ENCODE measurements around the gene PRX. TPM values are rescaled to one million over a fixed set of nuclear protein-coding genes. Genes with fewer than 3 reads are reported as not detected.

PRX gene
- total RNA-seq, 1 donor from 2014 or later = 1.8 TPM

GRCh38 chr19:40394816-40395210, 18.4 kb downstream of the PRX start:
- DNase-seq (ENCODE audit: low read depth) = no peak
- Histone ChIP-seq H3K27me3 (ENCODE audit: control insufficient read depth, insufficient read depth, low read length) (peaks cover 1% of the 10 kb centered on the region), H3K4me3 (ENCODE audit: low read depth, low read length) (no peak overlapping the region), H3K36me3 (ENCODE audit: control insufficient read depth, insufficient read depth, low read length) (no peaks in the 10 kb centered on the region)
- TF ChIP-seq CTCF (IDR thresholded peaks at IDR 0.05; ENCODE audit: insufficient read depth, low read length, severe bottlenecking) = no peak
- FAIRE-seq = no peak

- TF ChIP-seq CTCF (IDR thresholded peaks at IDR 0.05; ENCODE audit: insufficient read depth, low read length, severe bottlenecking) = no peak
- peaks cover 1% of the 10 kb centered on the region for H3K27me3 ChIP-seq (ENCODE audit: control insufficient read depth, insufficient read depth, low read length)
- H3K4me3 ChIP-seq (ENCODE audit: low read depth, low read length) = no peak overlapping the region
- FAIRE-seq (no peak), DNase-seq (ENCODE audit: low read depth) (no peak)
- H3K36me3 ChIP-seq (ENCODE audit: control insufficient read depth, insufficient read depth, low read length) = no peaks in the 10 kb centered on the region
Observed at GRCh38 chr19:40393894-40394815, 19.0 kb downstream of the PRX start.

- Histone ChIP-seq H3K4me3 (ENCODE audit: low read depth, low read length) (no peak overlapping the region), H3K27me3 (ENCODE audit: control insufficient read depth, insufficient read depth, low read length) (peaks cover 1% of the 10 kb centered on the region), H3K36me3 (ENCODE audit: control insufficient read depth, insufficient read depth, low read length) (no peaks in the 10 kb centered on the region)
- DNase-seq (ENCODE audit: low read depth) (peak; percentile 57), FAIRE-seq (no peak)
- peak; percentile 87 for TF ChIP-seq CTCF (IDR thresholded peaks at IDR 0.05; ENCODE audit: insufficient read depth, low read length, severe bottlenecking)
Observed at GRCh38 chr19:40392894-40393517, 20.2 kb downstream of the PRX start.

GRCh38 chr19:40392123-40392522, 21.1 kb downstream of the PRX start:
- no peak for TF ChIP-seq CTCF (IDR thresholded peaks at IDR 0.05; ENCODE audit: insufficient read depth, low read length, severe bottlenecking)
- H3K36me3 ChIP-seq (ENCODE audit: control insufficient read depth, insufficient read depth, low read length) = no peaks in the 10 kb centered on the region
- peaks cover 1% of the 10 kb centered on the region for H3K27me3 ChIP-seq (ENCODE audit: control insufficient read depth, insufficient read depth, low read length)
- no peak for DNase-seq (ENCODE audit: low read depth)
- H3K4me3 ChIP-seq (ENCODE audit: low read depth, low read length) = no peak overlapping the region
- FAIRE-seq = no peak

GRCh38 chr19:40390084-40390742, 23.0 kb downstream of the PRX start, which contains the start of gene HIPK4:
TSS of gene HIPK4 (minus strand) at chr19:40390181. CDS start at chr19:40389902, 279 bp downstream.
- DNase-seq (ENCODE audit: low read depth) (no peak), FAIRE-seq (no peak)
- Histone ChIP-seq H3K27me3 (ENCODE audit: control insufficient read depth, insufficient read depth, low read length) (no peaks in the 10 kb centered on the region), H3K4me3 (ENCODE audit: low read depth, low read length) (no peak within 1 kb of the TSS), H3K36me3 (ENCODE audit: control insufficient read depth, insufficient read depth, low read length) (no peaks in the 10 kb centered on the region)
- TF ChIP-seq CTCF (IDR thresholded peaks at IDR 0.05; ENCODE audit: insufficient read depth, low read length, severe bottlenecking) = no peak
